Mucosa of stomach (tissue), 1 donor: ENCODE measurements around the gene IRAK3.
"Not testable (repeated sequence)": the region's sequence is repeated elsewhere in the genome, so short reads cannot be mapped to it uniquely, and the experiment has no call there.

ENCODE experiments used
- H3K27me3 ChIP-seq: one replicate; pipeline ENCODE4 v1.7.0; 2013; ENCODE audit warnings: mild to moderate bottlenecking, low read length; ENCODE audit not compliant: control insufficient read depth, insufficient read depth
- H3K36me3 ChIP-seq: one replicate; pipeline ENCODE4 v1.7.0; 2013; ENCODE audit warnings: low read length; ENCODE audit not compliant: control insufficient read depth, insufficient read depth
- H3K4me1 ChIP-seq: one replicate; pipeline ENCODE4 v1.7.0; 2013; ENCODE audit warnings: mild to moderate bottlenecking, low read length; ENCODE audit not compliant: control insufficient read depth, insufficient read depth
- H3K4me3 ChIP-seq: one replicate; pipeline ENCODE4 v1.7.0; 2013; ENCODE audit warnings: low read length
- H3K9ac ChIP-seq: one replicate; pipeline ENCODE4 v1.7.0; 2013; ENCODE audit warnings: mild to moderate bottlenecking, low read length, moderate library complexity
- H3K9me3 ChIP-seq: one replicate; pipeline ENCODE4 v1.7.0; 2013; ENCODE audit warnings: mild to moderate bottlenecking, low read length, moderate library complexity; ENCODE audit not compliant: control insufficient read depth
- donor health status: Pancreatic carcinoma.

The IRAK3 gene

GRCh38 chr12:66159123-66159522 is 29.9 kb upstream of the IRAK3 start:
- no peak overlapping the region for H3K9ac ChIP-seq
- peaks cover 13% of the 10 kb centered on the region for H3K36me3 ChIP-seq
- H3K4me1 ChIP-seq, result peaks cover 20% of the 10 kb centered on the region
- H3K4me3 ChIP-seq, result no peak overlapping the region
- H3K27me3 ChIP-seq, result no peaks in the 10 kb centered on the region
- no peaks in the 10 kb centered on the region for H3K9me3 ChIP-seq

GRCh38 chr12:66160704-66161103 is 28.3 kb upstream of the IRAK3 start:
- Histone ChIP-seq H3K36me3 (peaks cover 13% of the 10 kb centered on the region), H3K9ac (no peak overlapping the region), H3K27me3 (no peaks in the 10 kb centered on the region), H3K4me3 (no peak overlapping the region), H3K4me1 (peaks cover 20% of the 10 kb centered on the region), H3K9me3 (no peaks in the 10 kb centered on the region)

- no peaks in the 10 kb centered on the region for H3K9me3 ChIP-seq
- H3K9ac ChIP-seq, result no peak overlapping the region
- H3K4me1 ChIP-seq, result peaks cover 9% of the 10 kb centered on the region
- no peak overlapping the region for H3K4me3 ChIP-seq
- peaks cover 13% of the 10 kb centered on the region for H3K36me3 ChIP-seq
- no peaks in the 10 kb centered on the region for H3K27me3 ChIP-seq
Measured at GRCh38 chr12:66162701-66163100, 26.3 kb upstream of the IRAK3 start.

GRCh38 chr12:66163289-66163688 is 25.7 kb upstream of the IRAK3 start:
- Histone ChIP-seq H3K27me3 (no peaks in the 10 kb centered on the region), H3K36me3 (peaks cover 13% of the 10 kb centered on the region), H3K9ac (no peak overlapping the region), H3K4me1 (peaks cover 11% of the 10 kb centered on the region), H3K9me3 (no peaks in the 10 kb centered on the region), H3K4me3 (no peak overlapping the region)

GRCh38 chr12:66164349-66164821 is 24.6 kb upstream of the IRAK3 start:
- no peaks in the 10 kb centered on the region for H3K9me3 ChIP-seq
- H3K27me3 ChIP-seq, result no peaks in the 10 kb centered on the region
- H3K4me1 ChIP-seq, result peaks cover 15% of the 10 kb centered on the region
- no peak overlapping the region for H3K4me3 ChIP-seq
- peaks cover 6% of the 10 kb centered on the region for H3K36me3 ChIP-seq
- H3K9ac ChIP-seq, result no peak overlapping the region

- H3K27me3 ChIP-seq, result no peaks in the 10 kb centered on the region
- H3K4me3 ChIP-seq, result no peak overlapping the region
- no peaks in the 10 kb centered on the region for H3K9me3 ChIP-seq
- H3K4me1 ChIP-seq, result peaks cover 15% of the 10 kb centered on the region
- no peak overlapping the region for H3K9ac ChIP-seq
- H3K36me3 ChIP-seq, result no peaks in the 10 kb centered on the region
Measured at GRCh38 chr12:66165141-66165540, 23.9 kb upstream of the IRAK3 start.

- Histone ChIP-seq H3K9ac (no peak overlapping the region), H3K9me3 (no peaks in the 10 kb centered on the region), H3K27me3 (no peaks in the 10 kb centered on the region), H3K4me1 (peaks cover 11% of the 10 kb centered on the region), H3K4me3 (no peak overlapping the region), H3K36me3 (no peaks in the 10 kb centered on the region)
Measured at GRCh38 chr12:66166561-66166960, 22.5 kb upstream of the IRAK3 start.

- H3K36me3 ChIP-seq, result no peaks in the 10 kb centered on the region
- H3K4me3 ChIP-seq, result peak overlapping the region; percentile 96
- peak overlapping the region; percentile 99 for H3K9ac ChIP-seq
- H3K4me1 ChIP-seq, result peaks cover 6% of the 10 kb centered on the region
- no peaks in the 10 kb centered on the region for H3K27me3 ChIP-seq
- H3K9me3 ChIP-seq, result no peaks in the 10 kb centered on the region
Measured at GRCh38 chr12:66168410-66168809, 20.6 kb upstream of the IRAK3 start.

GRCh38 chr12:66169221-66170170 is 19.5 kb upstream of the IRAK3 start, which contains the start of gene TMBIM4:
TSS of gene TMBIM4 (minus strand) at chr12:66169996. CDS start at chr12:66169951, 45 bp downstream.
- Histone ChIP-seq H3K4me1 (peaks cover 6% of the 10 kb centered on the region), H3K4me3 (peak within 1 kb of the TSS; percentile 96), H3K9ac (peak within 1 kb of the TSS; percentile 99), H3K9me3 (no peaks in the 10 kb centered on the region), H3K36me3 (no peaks in the 10 kb centered on the region), H3K27me3 (no peaks in the 10 kb centered on the region)

GRCh38 chr12:66170606-66171005 is 18.4 kb upstream of the IRAK3 start:
- Histone ChIP-seq H3K27me3 (no peaks in the 10 kb centered on the region), H3K4me1 (peaks cover 6% of the 10 kb centered on the region), H3K9ac (no peak overlapping the region), H3K36me3 (no peaks in the 10 kb centered on the region), H3K4me3 (no peak overlapping the region), H3K9me3 (no peaks in the 10 kb centered on the region)

- not testable (repeated sequence) for H3K9ac ChIP-seq, H3K27me3 ChIP-seq, H3K4me3 ChIP-seq, H3K36me3 ChIP-seq, H3K9me3 ChIP-seq
- peaks cover 11% of the 10 kb centered on the region for H3K4me1 ChIP-seq
Measured at GRCh38 chr12:66174391-66175325, 14.4 kb upstream of the IRAK3 start.
